GM21447 (cell line): ENCODE results near the gene SLC8A1.

Experiments
- ATAC-seq: cut with Tn5 transposase; IDR thresholded peaks from one replicate; pipeline ENCODE4 v1.9.1; 2021; ENCODE audit not compliant: unreplicated experiment

SLC8A1 gene

GRCh38 chr2:40281021-40281940 is 170.6 kb downstream of the SLC8A1 start:
- ATAC-seq: peak; percentile 81

GRCh38 chr2:40279482-40279881 is 172.4 kb downstream of the SLC8A1 start:
- no peak for ATAC-seq

- ATAC-seq: no peak
Observed at GRCh38 chr2:40279001-40279400, 172.9 kb downstream of the SLC8A1 start.

- no peak for ATAC-seq
Observed at GRCh38 chr2:40276076-40276475, 175.8 kb downstream of the SLC8A1 start.

- ATAC-seq: no peak
Observed at GRCh38 chr2:40274270-40274669, 177.6 kb downstream of the SLC8A1 start.

GRCh38 chr2:40273734-40274182 is 178.1 kb downstream of the SLC8A1 start:
- ATAC-seq: no peak

GRCh38 chr2:40271094-40271493 is 180.8 kb downstream of the SLC8A1 start:
- ATAC-seq: no peak

- ATAC-seq: no peak
Observed at GRCh38 chr2:40270372-40270771, 181.5 kb downstream of the SLC8A1 start.

GRCh38 chr2:40268566-40268965 is 183.3 kb downstream of the SLC8A1 start:
- ATAC-seq: no peak

GRCh38 chr2:40266201-40266600 is 185.7 kb downstream of the SLC8A1 start:
- no peak for ATAC-seq

- no peak for ATAC-seq
Observed at GRCh38 chr2:40265602-40266001, 186.3 kb downstream of the SLC8A1 start.

GRCh38 chr2:40261042-40261441 is 190.8 kb downstream of the SLC8A1 start:
- ATAC-seq: no peak

GRCh38 chr2:40260437-40260836 is 191.5 kb downstream of the SLC8A1 start:
- peak; percentile 68 for ATAC-seq

GRCh38 chr2:40259900-40260299 is 192.0 kb downstream of the SLC8A1 start:
- ATAC-seq: no peak

GRCh38 chr2:40258135-40258457 is 193.8 kb downstream of the SLC8A1 start:
- no peak for ATAC-seq

GRCh38 chr2:40257340-40258134 is 194.4 kb downstream of the SLC8A1 start:
- ATAC-seq: no peak

- ATAC-seq: no peak
Observed at GRCh38 chr2:40256649-40257048, 195.2 kb downstream of the SLC8A1 start.

- ATAC-seq: no peak
Observed at GRCh38 chr2:40256008-40256407, 195.9 kb downstream of the SLC8A1 start.

- no peak for ATAC-seq
Observed at GRCh38 chr2:40255103-40255502, 196.8 kb downstream of the SLC8A1 start.

GRCh38 chr2:40254611-40255010 is 197.3 kb downstream of the SLC8A1 start:
- ATAC-seq: no peak

GRCh38 chr2:40251137-40251536 is 200.8 kb downstream of the SLC8A1 start:
- no peak for ATAC-seq

GRCh38 chr2:40249577-40249976 is 202.3 kb downstream of the SLC8A1 start:
- ATAC-seq: no peak
